Breast epithelium (tissue), 3 donors: Measurements from ENCODE around the gene NT5DC4.

Source experiments
- POLR2AphosphoS5 ChIP-seq, 3 donors: sonication (generic); formaldehyde crosslinking; IDR thresholded peaks; one replicate each; pipeline ENCODE4 v1.6.1; 2017; ENCODE audit warnings: antibody characterized with exemption in 3 of 3
- TF ChIP-seq, protein P1 (sequence below), 3 donors: fragments of 450-650 bp; IDR thresholded peaks; one replicate each; pipeline ENCODE4 v1.5.1; 2016 to 2017; ENCODE audit warnings: antibody characterized with exemption in 3 of 3, mild to moderate bottlenecking in 3 of 3, moderate library complexity in 3 of 3

GRCh38 chr2:112705575-112705974, 15.2 kb upstream of the NT5DC4 start:
- TF ChIP-seq, protein P1, sequence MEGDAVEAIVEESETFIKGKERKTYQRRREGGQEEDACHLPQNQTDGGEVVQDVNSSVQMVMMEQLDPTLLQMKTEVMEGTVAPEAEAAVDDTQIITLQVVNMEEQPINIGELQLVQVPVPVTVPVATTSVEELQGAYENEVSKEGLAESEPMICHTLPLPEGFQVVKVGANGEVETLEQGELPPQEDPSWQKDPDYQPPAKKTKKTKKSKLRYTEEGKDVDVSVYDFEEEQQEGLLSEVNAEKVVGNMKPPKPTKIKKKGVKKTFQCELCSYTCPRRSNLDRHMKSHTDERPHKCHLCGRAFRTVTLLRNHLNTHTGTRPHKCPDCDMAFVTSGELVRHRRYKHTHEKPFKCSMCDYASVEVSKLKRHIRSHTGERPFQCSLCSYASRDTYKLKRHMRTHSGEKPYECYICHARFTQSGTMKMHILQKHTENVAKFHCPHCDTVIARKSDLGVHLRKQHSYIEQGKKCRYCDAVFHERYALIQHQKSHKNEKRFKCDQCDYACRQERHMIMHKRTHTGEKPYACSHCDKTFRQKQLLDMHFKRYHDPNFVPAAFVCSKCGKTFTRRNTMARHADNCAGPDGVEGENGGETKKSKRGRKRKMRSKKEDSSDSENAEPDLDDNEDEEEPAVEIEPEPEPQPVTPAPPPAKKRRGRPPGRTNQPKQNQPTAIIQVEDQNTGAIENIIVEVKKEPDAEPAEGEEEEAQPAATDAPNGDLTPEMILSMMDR (IDR thresholded peaks at IDR 0.05) = no peak
- TF ChIP-seq POLR2AphosphoS5 (IDR thresholded peaks at IDR 0.05) = no peak
